Brain microvascular endothelial cell (primary cell): ENCODE data around the gene LRRC2.

Experiments used
- DNase-seq: peaks from one replicate; pipeline ENCODE4 v3.0.0-alpha.2; 2020
- H3K27ac ChIP-seq: fragments of 250-450 bp; sonication (Bioruptor Pico); 2 replicates; pipeline ENCODE4 v1.5.1; 2020; ENCODE audit warnings: mild to moderate bottlenecking, moderate library complexity
- H3K27me3 ChIP-seq: fragments of 250-450 bp; sonication (Bioruptor Pico); replicated peaks from 2 replicates; pipeline ENCODE4 v1.5.1; 2020; ENCODE audit warnings: mild to moderate bottlenecking
- H3K36me3 ChIP-seq: fragments of 250-450 bp; sonication (Bioruptor Pico); replicated peaks from 2 replicates; pipeline ENCODE4 v1.5.1; 2020; ENCODE audit warnings: mild to moderate bottlenecking
- H3K4me3 ChIP-seq: 2 replicates; pipeline ENCODE4 v1.5.1; 2011; ENCODE audit warnings: low read depth, mild to moderate bottlenecking, control low read depth, low read length, moderate library complexity
- in situ Hi-C: cut with HindIII; loops from 2 replicates; pipeline ENCODE4 v1.10.0; 2017; ENCODE audit warnings: low sequenced_read_pairs, low pct_ligation_motif_present
- TF ChIP-seq, protein P1 (sequence below): IDR thresholded peaks from 2 replicates; pipeline ENCODE4 v1.5.1; 2011; ENCODE audit warnings: low read depth, mild to moderate bottlenecking, moderate library complexity, low read length, control low read depth, inconsistent platforms; ENCODE audit errors: missing control alignments

Gene LRRC2

DNA sequence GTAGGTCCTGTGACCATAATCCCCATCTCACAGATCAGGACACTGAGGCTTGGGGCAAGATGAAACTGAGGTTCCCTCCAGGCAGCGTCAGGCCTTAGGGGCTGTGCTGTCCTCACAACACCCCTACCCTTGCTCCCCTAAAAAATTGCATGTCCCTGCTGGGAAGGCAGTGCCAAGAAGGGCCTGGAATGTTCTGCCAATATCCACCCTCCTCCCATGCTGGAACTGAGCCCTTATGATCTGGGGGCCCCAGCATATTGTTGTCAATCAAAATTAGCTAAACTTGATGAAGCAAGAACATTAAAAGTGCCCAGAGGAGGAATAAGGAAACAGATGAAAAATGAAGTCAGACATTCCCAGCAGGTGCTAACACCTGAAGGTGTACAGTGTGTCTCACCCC lies 81.7 kb downstream of the LRRC2 start:
- in situ Hi-C loops, result loop anchor here (25.0 kb wide), 1 partner anchor 153 kb away; no protein-coding TSS in a partner anchor
- no peak for DNase-seq
- Histone ChIP-seq H3K27ac (no peak overlapping the region), H3K27me3 (no peaks in the 10 kb centered on the region), H3K36me3 (no peaks in the 10 kb centered on the region), H3K4me3 (no peak overlapping the region)
- TF ChIP-seq, protein P1, sequence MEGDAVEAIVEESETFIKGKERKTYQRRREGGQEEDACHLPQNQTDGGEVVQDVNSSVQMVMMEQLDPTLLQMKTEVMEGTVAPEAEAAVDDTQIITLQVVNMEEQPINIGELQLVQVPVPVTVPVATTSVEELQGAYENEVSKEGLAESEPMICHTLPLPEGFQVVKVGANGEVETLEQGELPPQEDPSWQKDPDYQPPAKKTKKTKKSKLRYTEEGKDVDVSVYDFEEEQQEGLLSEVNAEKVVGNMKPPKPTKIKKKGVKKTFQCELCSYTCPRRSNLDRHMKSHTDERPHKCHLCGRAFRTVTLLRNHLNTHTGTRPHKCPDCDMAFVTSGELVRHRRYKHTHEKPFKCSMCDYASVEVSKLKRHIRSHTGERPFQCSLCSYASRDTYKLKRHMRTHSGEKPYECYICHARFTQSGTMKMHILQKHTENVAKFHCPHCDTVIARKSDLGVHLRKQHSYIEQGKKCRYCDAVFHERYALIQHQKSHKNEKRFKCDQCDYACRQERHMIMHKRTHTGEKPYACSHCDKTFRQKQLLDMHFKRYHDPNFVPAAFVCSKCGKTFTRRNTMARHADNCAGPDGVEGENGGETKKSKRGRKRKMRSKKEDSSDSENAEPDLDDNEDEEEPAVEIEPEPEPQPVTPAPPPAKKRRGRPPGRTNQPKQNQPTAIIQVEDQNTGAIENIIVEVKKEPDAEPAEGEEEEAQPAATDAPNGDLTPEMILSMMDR, result no peak

DNA sequence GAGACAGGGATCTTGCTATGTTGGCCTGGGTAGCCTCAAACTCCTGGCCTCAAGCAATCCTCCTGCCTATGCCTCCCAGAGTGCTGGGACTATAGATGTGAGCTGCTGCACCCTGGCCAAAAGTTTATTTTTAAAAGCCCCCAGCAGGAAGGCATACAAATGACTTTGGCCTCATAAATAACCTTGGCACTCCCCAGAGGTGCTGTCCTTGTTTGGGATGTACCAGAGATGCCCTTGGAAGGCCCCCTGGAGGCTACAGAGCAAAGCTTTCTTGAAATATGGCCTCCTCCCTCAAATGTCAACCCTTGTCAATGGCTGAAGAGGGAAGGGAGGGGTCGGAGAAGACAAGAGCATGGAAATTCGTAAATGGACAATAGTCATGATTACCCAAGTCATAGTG lies 82.3 kb downstream of the LRRC2 start:
- Histone ChIP-seq H3K27ac (no peak overlapping the region), H3K4me3 (no peak overlapping the region), H3K27me3 (no peaks in the 10 kb centered on the region), H3K36me3 (no peaks in the 10 kb centered on the region)
- DNase-seq, result no peak
- TF ChIP-seq, protein P1, result no peak
- in situ Hi-C loops, result loop anchor here (25.0 kb wide), 1 partner anchor 153 kb away; no protein-coding TSS in a partner anchor

DNA sequence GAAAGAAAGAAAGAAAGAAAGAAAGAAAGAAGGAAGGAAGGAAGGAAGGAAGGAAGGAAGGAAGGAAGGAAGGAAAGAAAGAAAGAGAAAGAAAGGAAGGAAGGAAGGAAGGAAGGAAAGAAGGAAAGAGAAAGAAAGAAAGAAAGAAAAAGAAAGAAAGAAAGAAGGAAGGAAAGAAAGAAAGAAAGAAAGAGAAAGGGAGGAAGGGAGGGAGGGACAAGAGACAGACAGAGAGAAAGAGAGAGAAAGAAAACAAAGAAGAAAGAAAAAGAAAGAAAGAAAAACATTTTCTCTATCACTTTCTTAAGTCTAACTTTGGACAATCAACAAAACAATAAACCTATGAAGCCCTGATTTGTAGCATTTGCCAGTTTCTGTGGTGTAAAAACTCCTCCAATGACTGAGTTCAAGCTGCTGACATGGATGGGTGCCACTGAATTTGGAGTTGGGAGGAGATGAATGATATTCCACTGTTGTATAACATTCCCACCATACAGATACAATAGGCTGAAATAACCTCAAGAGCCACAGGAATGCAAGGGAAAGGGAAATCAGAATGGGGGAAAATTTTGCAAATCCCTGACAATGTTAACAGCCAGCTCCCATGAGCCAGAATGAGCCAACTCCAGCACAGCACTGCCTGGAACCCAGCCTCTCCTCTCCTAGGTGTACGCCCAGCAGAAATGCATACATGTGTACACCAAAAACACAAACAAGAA lies 83.3 kb downstream of the LRRC2 start:
- in situ Hi-C loops, result loop anchor here (25.0 kb wide), 1 partner anchor 155 kb away; no protein-coding TSS in a partner anchor
- Histone ChIP-seq H3K27me3 (no peaks in the 10 kb centered on the region), H3K36me3 (no peaks in the 10 kb centered on the region), H3K27ac (no peak overlapping the region), H3K4me3 (no peak overlapping the region)
- DNase-seq, result peak; percentile 40
- TF ChIP-seq, protein P1, result no peak

DNA sequence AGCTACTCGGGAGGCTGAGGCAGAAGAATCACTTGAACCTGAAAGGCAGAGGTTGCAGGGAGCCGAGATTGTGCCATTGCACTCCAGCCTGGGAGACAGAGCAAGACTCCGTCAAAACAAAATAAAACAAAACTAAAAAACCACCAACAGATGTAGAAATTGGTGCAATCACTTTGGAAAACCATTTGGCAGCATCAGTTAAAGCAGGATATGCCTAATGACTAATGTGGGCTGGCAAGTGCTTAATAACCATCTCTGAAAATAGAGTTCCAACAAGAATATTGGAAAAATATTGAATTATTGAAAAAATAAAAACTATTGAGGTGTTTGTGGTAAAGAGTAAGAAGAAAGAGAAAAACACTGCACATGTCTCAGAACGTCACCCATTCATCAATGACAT lies 84.5 kb downstream of the LRRC2 start:
- no peaks in the 10 kb centered on the region for H3K36me3 ChIP-seq
- TF ChIP-seq, protein P1, result no peak
- H3K4me3 ChIP-seq, result no peak overlapping the region
- in situ Hi-C loops, result loop anchor here (25.0 kb wide), 1 partner anchor 156 kb away; no protein-coding TSS in a partner anchor
- no peak overlapping the region for H3K27ac ChIP-seq
- no peaks in the 10 kb centered on the region for H3K27me3 ChIP-seq
- no peak for DNase-seq

DNA sequence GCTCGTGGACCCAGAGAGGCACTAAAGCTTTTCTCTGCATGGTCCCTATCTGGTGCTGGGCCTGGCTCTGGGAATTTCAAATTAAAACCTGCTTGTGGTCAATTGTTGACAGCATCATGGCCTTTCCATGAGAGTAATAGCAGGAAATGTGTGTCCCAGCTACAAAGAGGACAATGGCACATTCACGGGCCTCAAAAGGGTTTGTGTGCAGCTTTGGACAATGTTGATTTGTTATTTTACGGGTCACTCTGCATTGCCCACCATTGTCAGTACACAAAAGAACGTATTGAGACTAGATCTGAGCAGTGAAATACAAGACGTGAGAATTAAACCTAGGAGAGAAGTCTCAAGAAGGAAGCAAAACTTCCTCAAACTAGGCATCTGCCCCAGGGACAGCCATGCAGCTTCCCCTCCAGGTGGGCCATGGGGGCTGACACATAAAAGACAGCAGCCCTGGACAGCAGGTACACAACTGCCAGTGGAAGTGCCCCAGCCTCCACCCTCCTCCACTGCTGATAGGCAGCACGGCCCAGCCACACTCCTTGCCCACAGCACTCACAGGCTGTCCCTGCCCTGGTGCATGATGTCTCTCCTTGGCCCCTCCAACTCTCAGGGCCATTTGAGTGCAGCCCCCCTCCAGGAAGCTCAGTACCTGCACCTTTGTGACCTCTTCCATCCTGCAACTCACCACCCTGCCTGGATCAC lies 85.5 kb downstream of the LRRC2 start:
- in situ Hi-C loops, result loop anchor here (25.0 kb wide), 1 partner anchor 157 kb away; no protein-coding TSS in a partner anchor
- Histone ChIP-seq H3K36me3 (no peaks in the 10 kb centered on the region), H3K27ac (no peak overlapping the region), H3K4me3 (no peak overlapping the region), H3K27me3 (no peaks in the 10 kb centered on the region)
- TF ChIP-seq, protein P1, result no peak
- no peak for DNase-seq
